Adrenal gland (tissue), 12 donors: Measurements from ENCODE around the gene UBASH3B. TPM values are rescaled to one million over a fixed set of nuclear protein-coding genes. Genes with fewer than 3 reads are reported as not detected.
A peak's percentile ranks its signal among the peaks of the same experiment; 100 is the strongest.

ENCODE experiments used
- DNase-seq, 7 donors: peaks; one replicate each; pipeline ENCODE4 v3.0.0-alpha.2; 2019 to 2020
- H3K27ac ChIP-seq, 5 donors: fragments of 200-600 bp; sonication (generic) in 4 of 5; 1 replicate in 3 of 5; 2 replicates in 2 of 5; pipeline versions ENCODE4 v1.5.1 to v1.8.0; 2016 to 2020; ENCODE audit warnings: mild to moderate bottlenecking in 1 of 5
- H3K27me3 ChIP-seq: fragments of 200-600 bp; 2 replicates; pipeline ENCODE4 v1.8.0; 2021
- H3K36me3 ChIP-seq, 2 donors: fragments of 200-600 bp; replicated peaks in 1 of 2; 1 replicate in 1 of 2; 2 replicates in 1 of 2; pipeline versions ENCODE4 v1.5.1 to v1.8.0; 2018 to 2022
- H3K4me1 ChIP-seq, 2 donors: fragments of 200-600 bp; replicated peaks in 1 of 2; 1 replicate in 1 of 2; 2 replicates in 1 of 2; pipeline versions ENCODE4 v1.5.1 to v1.8.0; 2018 to 2021
- H3K4me3 ChIP-seq, 4 donors: fragments of 200-600 bp; sonication (generic) in 3 of 4; one replicate each; pipeline ENCODE4 v1.5.1; 2016 to 2018
- H3K9me3 ChIP-seq, 3 donors: fragments of 200-600 bp; sonication (generic) in 1 of 3; replicated peaks in 1 of 3; 1 replicate in 2 of 3; 2 replicates in 1 of 3; pipeline versions ENCODE4 v1.5.1 to v1.8.0; 2016 to 2021
- POLR2A ChIP-seq, 2 donors: fragments of 450-650 bp; IDR thresholded peaks; one replicate each; pipeline ENCODE4 v1.6.1; 2017; ENCODE audit warnings: antibody characterized with exemption in 2 of 2, mild to moderate bottlenecking in 2 of 2, moderate library complexity in 1 of 2
- WGBS, 4 donors: extraction: QIAGEN DNeasy Blood & Tissue Kit in 2 of 4; methylation state at CpG; one replicate each; pipeline versions ENCODE4 v1.1.5 to v1.1.7; 2013 to 2017; 5-methylcytosine and 5-hydroxymethylcytosine counted together
- intact Hi-C, 2 donors: fragments of 100-400 bp; cut with DNase I; formaldehyde crosslinking; loops; one replicate each; pipeline versions ENCODE4 v1.14.1 to v1.15.0; 2022 to 2023
- polyA plus RNA-seq, 3 donors: library from polyadenylated mRNA; stranded (reverse); fragments of 200-250 nt in 2 of 3; fragments of 350-450 nt in 1 of 3; fragmentation: Illumina TruSeq in 1 of 3; extraction: RNeasy Lipid Tissue Mini Kit (QIAGEN cat#74804) in 1 of 3; gene quantifications; one replicate each; pipeline ENCODE4 v1.2.3, GENCODE V29; 2013 to 2014
- total RNA-seq, 9 donors: library from RNA; depleted of rRNA in 4 of 9; stranded (reverse); fragments of >200 nt in 4 of 9; fragments of 120-200 nt in 1 of 9; fragmentation: NEBNext Ultra II Directional in 1 of 9; extraction: Animal tissue kit (Norgen Biotek cat#: 25700) in 1 of 9; gene quantifications; one replicate each; pipeline versions ENCODE4 v1.1.0 to v1.2.4, GENCODE V29; 2013 to 2023
- TF ChIP-seq, protein P1 (sequence below), 6 experiments: fragments of 450-650 bp in 4 of 6; fragments of 200-600 bp in 2 of 6; sonication (generic) in 1 of 6; IDR thresholded peaks; 1 replicate in 5 of 6; 2 replicates in 1 of 6; pipeline versions ENCODE4 v1.5.1 to v1.8.0; 2016 to 2021; ENCODE audit warnings: antibody characterized with exemption in 6 of 6, mild to moderate bottlenecking in 2 of 6, moderate library complexity in 1 of 6
- donor health status: healthy with polysubstance abuse.
- donor health status: Bipolar disorder and iron deficiency.
- donor health status: DM: yes; HTN: yes; CAD: no.
- donor health status: DM: no; HTN: no; CAD: no.
- donor health status: DM: no; HTN: no; CAD: no.
- donor health status: DM: yes; HTN: yes; CAD: no.

The UBASH3B gene
- total and polyA plus RNA-seq, 12 donors, result 0.57 to 21.5 (median 5.6) TPM

DNA sequence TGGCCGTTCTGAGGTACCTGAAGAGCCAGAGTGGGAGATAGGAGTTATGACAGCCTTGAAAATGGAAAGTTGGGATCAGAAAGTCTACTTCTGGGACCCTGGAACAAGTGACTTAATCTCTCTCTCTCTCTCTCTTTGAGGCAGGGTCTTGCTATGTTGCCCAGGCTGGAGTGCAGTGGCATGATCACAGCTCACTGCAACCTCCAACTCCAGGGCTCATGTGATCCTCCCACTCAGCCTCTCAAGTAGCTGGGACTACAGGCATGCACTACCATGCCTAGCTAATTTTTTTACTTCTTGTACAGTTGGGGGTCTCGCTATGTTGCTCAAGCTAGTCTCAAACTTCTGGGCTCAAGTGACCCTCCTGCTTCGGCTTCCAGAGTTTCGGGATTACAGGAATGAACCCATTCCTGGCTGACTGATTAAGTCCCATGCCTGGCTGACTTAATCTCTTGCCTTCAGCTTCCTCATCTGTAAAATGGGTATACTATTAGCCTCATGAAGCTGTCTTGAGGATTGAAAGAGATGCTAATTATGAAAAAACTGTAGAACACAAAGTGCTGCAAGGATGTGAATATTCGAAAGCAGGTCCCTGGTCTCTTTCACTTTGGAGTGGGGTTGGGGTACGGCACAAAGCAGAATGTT lies 87.7 kb downstream of the UBASH3B start:
- Histone ChIP-seq H3K9me3 (no peaks in the 10 kb centered on the region), H3K4me3 (no peak overlapping the region), H3K27ac (peak overlapping the region in 3 of 5 donors; percentile 50 to 87 (median 70)), H3K4me1 (peaks cover 4 to 21% of the 10 kb centered on the region in 2 donors), H3K27me3 (no peaks in the 10 kb centered on the region), H3K36me3 (no peaks in the 10 kb centered on the region)
- no peak for DNase-seq
- TF ChIP-seq, protein P1, sequence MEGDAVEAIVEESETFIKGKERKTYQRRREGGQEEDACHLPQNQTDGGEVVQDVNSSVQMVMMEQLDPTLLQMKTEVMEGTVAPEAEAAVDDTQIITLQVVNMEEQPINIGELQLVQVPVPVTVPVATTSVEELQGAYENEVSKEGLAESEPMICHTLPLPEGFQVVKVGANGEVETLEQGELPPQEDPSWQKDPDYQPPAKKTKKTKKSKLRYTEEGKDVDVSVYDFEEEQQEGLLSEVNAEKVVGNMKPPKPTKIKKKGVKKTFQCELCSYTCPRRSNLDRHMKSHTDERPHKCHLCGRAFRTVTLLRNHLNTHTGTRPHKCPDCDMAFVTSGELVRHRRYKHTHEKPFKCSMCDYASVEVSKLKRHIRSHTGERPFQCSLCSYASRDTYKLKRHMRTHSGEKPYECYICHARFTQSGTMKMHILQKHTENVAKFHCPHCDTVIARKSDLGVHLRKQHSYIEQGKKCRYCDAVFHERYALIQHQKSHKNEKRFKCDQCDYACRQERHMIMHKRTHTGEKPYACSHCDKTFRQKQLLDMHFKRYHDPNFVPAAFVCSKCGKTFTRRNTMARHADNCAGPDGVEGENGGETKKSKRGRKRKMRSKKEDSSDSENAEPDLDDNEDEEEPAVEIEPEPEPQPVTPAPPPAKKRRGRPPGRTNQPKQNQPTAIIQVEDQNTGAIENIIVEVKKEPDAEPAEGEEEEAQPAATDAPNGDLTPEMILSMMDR (IDR thresholded peaks at IDR 0.05), result no peak
- TF ChIP-seq POLR2A (IDR thresholded peaks at IDR 0.05), result no peak
- intact Hi-C loops, result no loop called here
- 80 to 93% (median 89%) methylated on average over 6 of the region's 6 CpGs for WGBS, 4 donors

DNA sequence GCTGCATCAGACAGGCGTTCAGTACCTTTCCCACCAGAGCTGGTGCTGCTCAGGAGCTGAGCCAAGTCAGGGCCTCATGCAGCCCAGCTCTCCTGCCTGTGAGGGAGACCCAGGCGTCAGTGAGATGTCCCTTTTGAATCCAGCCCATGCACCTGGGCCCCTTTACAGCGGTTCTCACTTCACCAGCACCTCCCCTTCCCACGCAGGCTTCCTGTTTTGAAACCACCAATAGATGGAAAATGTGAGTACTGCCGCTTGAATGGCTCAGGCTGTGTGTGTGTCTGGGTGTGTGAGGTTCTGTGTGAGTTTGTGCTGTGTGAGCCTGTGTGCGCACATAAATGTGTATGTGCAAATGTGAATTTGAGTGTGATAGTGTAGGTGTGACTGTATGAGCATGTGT lies 88.4 kb downstream of the UBASH3B start:
- intact Hi-C loops, result no loop called here
- TF ChIP-seq POLR2A (IDR thresholded peaks at IDR 0.05), result no peak
- TF ChIP-seq, protein P1 (IDR thresholded peaks at IDR 0.05), result no peak
- Histone ChIP-seq H3K4me3 (no peak overlapping the region), H3K4me1 (peaks cover 4 to 21% of the 10 kb centered on the region in 2 donors), H3K27me3 (no peaks in the 10 kb centered on the region), H3K36me3 (no peaks in the 10 kb centered on the region), H3K27ac (peak overlapping the region in 3 of 5 donors; percentile 1 to 70 (median 55)), H3K9me3 (no peaks in the 10 kb centered on the region)
- peak in 4 of 7 donors; percentile 22 to 65 (median 42) for DNase-seq
- 69 to 75% (median 72%) methylated on average over 4 to 6 of the region's 6 CpGs for WGBS, 4 donors

DNA sequence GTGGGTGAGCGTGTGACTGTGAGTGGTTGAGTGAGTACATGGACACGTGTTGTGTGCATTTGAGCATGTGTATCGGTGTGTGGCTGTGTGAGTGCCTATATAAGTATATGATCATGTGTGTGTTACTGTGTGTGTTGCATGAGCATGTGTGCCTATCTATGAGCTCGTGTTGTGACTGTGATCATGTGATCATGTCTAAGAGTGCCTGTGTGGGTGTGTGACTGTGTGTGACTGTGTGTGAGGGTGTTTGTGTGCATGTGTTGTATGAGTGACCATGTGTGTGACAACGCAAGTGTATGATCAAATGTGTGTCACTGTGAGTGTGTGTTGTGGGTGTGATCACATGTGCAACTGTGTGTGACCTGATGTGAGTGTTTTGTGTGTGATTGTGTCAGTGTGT lies 88.8 kb downstream of the UBASH3B start:
- peak overlapping the region in 1 of 5 donors; percentile 55 for H3K27ac ChIP-seq
- no peak overlapping the region for H3K4me3 ChIP-seq
- no peaks in the 10 kb centered on the region for H3K27me3 ChIP-seq
- no peaks in the 10 kb centered on the region for H3K36me3 ChIP-seq
- no peak for DNase-seq
- peaks cover 4 to 23% of the 10 kb centered on the region in 2 donors for H3K4me1 ChIP-seq
- intact Hi-C loops, result no loop called here
- H3K9me3 ChIP-seq, result no peaks in the 10 kb centered on the region
- WGBS, 4 donors, result 66 to 85% (median 78%) methylated on average over 5 of the region's 5 CpGs
- no peak for TF ChIP-seq POLR2A (IDR thresholded peaks at IDR 0.05)
- TF ChIP-seq, protein P1 (IDR thresholded peaks at IDR 0.05), result no peak

DNA sequence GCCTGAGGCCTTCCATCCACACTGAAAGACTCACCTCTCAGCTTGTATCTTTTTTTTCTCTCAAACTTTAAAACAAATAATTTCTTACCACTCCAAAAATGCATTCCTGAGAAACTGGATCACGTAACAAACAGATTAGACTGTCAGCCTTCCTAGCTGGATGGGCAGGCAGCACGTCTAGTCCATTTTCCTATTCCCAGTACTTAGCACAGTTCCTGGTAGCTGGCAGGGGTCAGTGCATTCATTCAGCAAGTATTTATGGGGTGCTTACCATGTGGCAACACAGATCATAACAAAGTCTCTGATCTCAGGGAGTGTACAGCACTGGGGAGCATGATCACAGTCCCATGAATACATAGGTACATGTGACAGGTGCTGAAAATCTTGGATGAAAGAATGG lies 89.6 kb downstream of the UBASH3B start:
- WGBS, 4 donors, result 81 to 90% (median 84%) methylated on average over 2 of the region's 2 CpGs
- peaks cover 4 to 27% of the 10 kb centered on the region in 2 donors for H3K4me1 ChIP-seq
- peak overlapping the region in 1 of 5 donors; percentile 55 for H3K27ac ChIP-seq
- H3K27me3 ChIP-seq, result no peaks in the 10 kb centered on the region
- no peak for DNase-seq
- H3K9me3 ChIP-seq, result no peaks in the 10 kb centered on the region
- TF ChIP-seq, protein P1 (IDR thresholded peaks at IDR 0.05), result no peak
- TF ChIP-seq POLR2A (IDR thresholded peaks at IDR 0.05), result no peak
- H3K36me3 ChIP-seq, result no peaks in the 10 kb centered on the region
- H3K4me3 ChIP-seq, result no peak overlapping the region
- intact Hi-C loops, result no loop called here
